Peyer's patch (tissue), 4 donors: ENCODE measurements around the gene AKR7A2. TPM values are rescaled to one million over a fixed set of nuclear protein-coding genes. Genes with fewer than 3 reads are reported as not detected.

Experiments used
- DNase-seq, 3 donors: peaks; one replicate each; pipeline ENCODE4 v3.0.0-alpha.2; 2017 to 2019
- H3K27ac ChIP-seq, 4 donors: fragments of 200-600 bp; sonication (generic); one replicate each; pipeline ENCODE4 v1.5.1; 2016 to 2019
- H3K27me3 ChIP-seq, 2 donors: fragments of 200-600 bp; sonication (generic); one replicate each; pipeline ENCODE4 v1.5.1; 2019
- H3K36me3 ChIP-seq, 3 donors: fragments of 200-600 bp; sonication (generic); one replicate each; pipeline ENCODE4 v1.5.1; 2016 to 2019
- H3K4me1 ChIP-seq, 4 donors: fragments of 200-600 bp; sonication (generic); one replicate each; pipeline ENCODE4 v1.5.1; 2016 to 2019
- H3K4me3 ChIP-seq, 4 donors: fragments of 200-600 bp; sonication (generic); 1 replicate in 3 of 4; 2 replicates in 1 of 4; pipeline ENCODE4 v1.5.1; 2016 to 2019; ENCODE audit warnings: mild to moderate bottlenecking in 1 of 4
- H3K9me3 ChIP-seq, 4 donors: fragments of 200-600 bp; sonication (generic); one replicate each; pipeline ENCODE4 v1.5.1; 2016 to 2019; ENCODE audit warnings: mild to moderate bottlenecking in 1 of 4
- POLR2A ChIP-seq, 2 donors: fragments of 450-650 bp; IDR thresholded peaks; one replicate each; pipeline ENCODE4 v1.5.1; 2017; ENCODE audit warnings: antibody characterized with exemption in 2 of 2, mild to moderate bottlenecking in 2 of 2, moderate library complexity in 2 of 2
- total RNA-seq, 4 donors: library from RNA; depleted of rRNA; stranded (reverse); fragments of >200 nt; gene quantifications; one replicate each; pipeline ENCODE4 v1.1.0, GENCODE V29; 2016
- TF ChIP-seq, protein P1 (sequence below), 6 experiments: fragments of 450-650 bp in 4 of 6; fragments of 200-600 bp in 2 of 6; sonication (generic) in 1 of 6; IDR thresholded peaks; one replicate each; pipeline ENCODE4 v1.5.1; 2017 to 2019; ENCODE audit warnings: antibody characterized with exemption in 6 of 6, mild to moderate bottlenecking in 3 of 6, moderate library complexity in 1 of 6

AKR7A2 gene
- total RNA-seq, 4 donors from 2014 or later = 56.1 to 168 (median 137) TPM

DNA sequence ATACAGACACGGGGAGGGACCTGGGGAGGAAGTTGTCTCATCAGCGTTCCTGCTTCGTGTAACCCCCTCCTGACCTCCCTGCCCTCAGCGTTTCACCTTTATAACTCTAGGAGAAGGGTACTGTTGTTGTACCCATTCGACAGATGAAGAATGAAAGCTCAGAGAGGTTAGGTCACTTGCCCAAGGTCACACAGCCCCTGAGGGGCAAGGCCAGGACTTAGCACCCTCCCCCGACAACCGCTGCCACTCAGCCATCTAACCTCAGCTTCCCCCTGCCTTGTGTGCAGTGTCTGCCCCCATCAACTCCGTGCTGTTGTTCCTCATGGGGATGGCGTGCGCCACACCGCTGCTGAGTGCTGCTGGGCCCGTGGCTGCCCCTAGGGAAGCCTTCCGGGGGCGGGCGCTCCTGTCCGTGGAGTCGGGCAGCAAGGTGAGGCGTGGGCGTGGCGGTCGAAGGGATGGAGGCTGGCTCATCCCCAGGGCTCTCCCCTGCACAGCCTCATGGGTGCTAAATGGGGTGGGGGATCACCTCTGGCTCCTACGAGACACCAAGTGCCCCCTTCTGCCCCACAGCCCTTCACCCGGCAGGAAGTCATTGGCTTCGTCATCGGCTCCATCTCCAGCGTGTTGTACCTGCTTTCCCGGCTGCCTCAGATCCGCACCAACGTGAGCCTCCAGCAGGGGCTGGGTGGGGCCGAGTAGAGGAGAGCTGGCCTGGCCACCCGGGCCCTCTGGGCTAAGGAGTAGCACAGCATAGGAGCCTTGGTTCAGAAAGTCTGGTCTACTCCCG lies 14.2 kb upstream of the AKR7A2 start:
- DNase-seq = no peak
- no peaks in the 10 kb centered on the region for H3K9me3 ChIP-seq
- H3K27me3 ChIP-seq = no peaks in the 10 kb centered on the region
- H3K4me1 ChIP-seq = no peaks in the 10 kb centered on the region
- TF ChIP-seq, protein P1, sequence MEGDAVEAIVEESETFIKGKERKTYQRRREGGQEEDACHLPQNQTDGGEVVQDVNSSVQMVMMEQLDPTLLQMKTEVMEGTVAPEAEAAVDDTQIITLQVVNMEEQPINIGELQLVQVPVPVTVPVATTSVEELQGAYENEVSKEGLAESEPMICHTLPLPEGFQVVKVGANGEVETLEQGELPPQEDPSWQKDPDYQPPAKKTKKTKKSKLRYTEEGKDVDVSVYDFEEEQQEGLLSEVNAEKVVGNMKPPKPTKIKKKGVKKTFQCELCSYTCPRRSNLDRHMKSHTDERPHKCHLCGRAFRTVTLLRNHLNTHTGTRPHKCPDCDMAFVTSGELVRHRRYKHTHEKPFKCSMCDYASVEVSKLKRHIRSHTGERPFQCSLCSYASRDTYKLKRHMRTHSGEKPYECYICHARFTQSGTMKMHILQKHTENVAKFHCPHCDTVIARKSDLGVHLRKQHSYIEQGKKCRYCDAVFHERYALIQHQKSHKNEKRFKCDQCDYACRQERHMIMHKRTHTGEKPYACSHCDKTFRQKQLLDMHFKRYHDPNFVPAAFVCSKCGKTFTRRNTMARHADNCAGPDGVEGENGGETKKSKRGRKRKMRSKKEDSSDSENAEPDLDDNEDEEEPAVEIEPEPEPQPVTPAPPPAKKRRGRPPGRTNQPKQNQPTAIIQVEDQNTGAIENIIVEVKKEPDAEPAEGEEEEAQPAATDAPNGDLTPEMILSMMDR (IDR thresholded peaks at IDR 0.05) = no peak
- TF ChIP-seq POLR2A (IDR thresholded peaks at IDR 0.05) = no peak
- H3K4me3 ChIP-seq = no peak overlapping the region
- H3K27ac ChIP-seq = no peak overlapping the region
- H3K36me3 ChIP-seq = peaks cover 0 to 60% (median 0%) of the 10 kb centered on the region in 3 donors

DNA sequence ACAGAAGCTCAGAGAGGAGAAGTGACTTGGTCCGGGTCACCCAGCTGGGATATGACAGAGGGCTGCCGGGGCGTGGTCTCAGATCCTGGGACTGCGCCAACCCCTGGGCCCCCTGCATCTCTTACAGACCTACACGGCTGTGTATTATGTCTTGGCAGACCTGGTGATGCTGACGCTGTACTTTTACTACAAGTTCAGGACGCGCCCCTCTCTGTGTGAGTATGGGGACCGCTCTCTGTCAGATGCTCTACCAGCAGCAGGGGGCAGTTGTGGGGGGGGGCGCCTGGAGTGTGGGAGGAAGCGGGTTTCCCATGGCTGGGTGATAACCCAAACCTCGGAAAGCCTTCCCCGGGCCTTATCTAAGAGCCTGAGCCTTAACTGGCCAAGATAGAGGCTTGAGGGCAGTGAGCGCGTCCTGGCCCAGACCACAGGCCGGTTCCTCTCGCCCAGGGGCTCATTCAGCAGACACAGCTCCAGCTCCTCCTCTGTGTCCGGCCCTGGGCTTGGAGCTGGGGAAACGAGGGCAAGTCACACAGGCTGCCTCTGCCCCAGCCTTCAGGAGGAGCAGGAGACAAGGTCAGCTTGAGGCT lies 13.5 kb upstream of the AKR7A2 start:
- no peak for TF ChIP-seq POLR2A (IDR thresholded peaks at IDR 0.05)
- TF ChIP-seq, protein P1 (IDR thresholded peaks at IDR 0.05) = no peak

DNA sequence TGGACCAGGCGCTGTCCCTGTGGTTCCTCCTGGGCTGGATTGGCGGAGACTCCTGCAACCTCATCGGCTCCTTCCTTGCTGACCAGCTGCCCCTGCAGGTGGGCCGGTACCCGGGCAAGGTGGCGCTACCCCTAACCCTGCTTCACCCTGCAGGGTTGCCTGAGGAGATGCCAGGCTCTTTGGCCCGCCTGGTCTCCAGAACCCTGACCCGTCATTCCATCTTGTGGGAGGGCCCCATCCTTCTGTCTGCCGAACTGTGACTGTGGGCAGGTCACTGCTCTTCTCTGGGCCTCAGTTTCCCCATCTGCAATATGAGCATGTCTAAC lies 12.7 kb upstream of the AKR7A2 start:
- Histone ChIP-seq H3K9me3 (no peaks in the 10 kb centered on the region), H3K4me3 (no peak overlapping the region), H3K36me3 (peaks cover 0 to 54% (median 0%) of the 10 kb centered on the region in 3 donors), H3K4me1 (no peaks in the 10 kb centered on the region), H3K27ac (no peak overlapping the region), H3K27me3 (no peaks in the 10 kb centered on the region)
- no peak for DNase-seq
- TF ChIP-seq POLR2A (IDR thresholded peaks at IDR 0.05) = no peak
- TF ChIP-seq, protein P1 (IDR thresholded peaks at IDR 0.05) = no peak

More for the DNA sequence above, 13.5 kb upstream of the AKR7A2 start:
- H3K27me3 ChIP-seq = no peaks in the 10 kb centered on the region
- no peak overlapping the region for H3K27ac ChIP-seq
- H3K9me3 ChIP-seq = no peaks in the 10 kb centered on the region
- no peaks in the 10 kb centered on the region for H3K4me1 ChIP-seq
- no peak overlapping the region for H3K4me3 ChIP-seq
- peaks cover 0 to 59% (median 0%) of the 10 kb centered on the region in 3 donors for H3K36me3 ChIP-seq
- DNase-seq = no peak

DNA sequence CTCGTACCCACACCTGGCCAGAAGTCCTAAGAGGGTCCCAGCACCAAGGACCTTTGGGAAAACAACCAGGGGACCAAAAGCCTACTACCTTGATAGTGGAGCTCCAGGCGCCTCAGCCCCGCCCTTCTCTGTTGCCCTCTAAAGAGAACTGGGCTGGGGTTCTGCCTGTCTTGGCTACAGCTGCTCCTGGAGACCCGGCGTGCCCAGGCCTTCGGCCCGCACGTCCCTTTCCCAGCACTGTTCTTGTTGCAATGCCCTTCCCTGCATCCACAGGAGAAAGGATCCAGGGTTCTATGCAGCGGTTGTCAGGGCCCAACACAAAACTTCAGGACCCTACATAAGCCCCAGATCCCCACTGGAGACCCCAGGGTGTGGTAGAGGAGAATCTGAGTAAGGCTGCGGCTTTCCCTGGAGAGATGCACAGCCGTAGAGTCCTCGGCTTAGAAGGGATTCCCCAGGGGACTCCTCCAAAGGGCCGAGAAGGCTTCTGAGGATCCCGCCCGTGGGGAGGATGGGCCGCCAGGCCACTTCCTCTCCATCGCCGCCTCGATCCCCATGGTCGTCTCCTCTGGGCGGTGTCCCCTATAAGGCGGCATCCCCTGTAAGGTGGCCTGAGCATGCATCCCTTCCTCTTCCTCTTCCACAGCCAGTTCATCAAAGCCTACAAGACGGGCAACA lies 12.2 kb upstream of the AKR7A2 start:
- H3K4me3 ChIP-seq = no peak overlapping the region
- TF ChIP-seq, protein P1 (IDR thresholded peaks at IDR 0.05) = no peak
- no peak for TF ChIP-seq POLR2A (IDR thresholded peaks at IDR 0.05)
- H3K27me3 ChIP-seq = no peaks in the 10 kb centered on the region
- H3K9me3 ChIP-seq = no peaks in the 10 kb centered on the region
- H3K27ac ChIP-seq = no peak overlapping the region
- no peak for DNase-seq
- H3K36me3 ChIP-seq = peaks cover 0 to 55% (median 0%) of the 10 kb centered on the region in 3 donors
- H3K4me1 ChIP-seq = no peaks in the 10 kb centered on the region

DNA sequence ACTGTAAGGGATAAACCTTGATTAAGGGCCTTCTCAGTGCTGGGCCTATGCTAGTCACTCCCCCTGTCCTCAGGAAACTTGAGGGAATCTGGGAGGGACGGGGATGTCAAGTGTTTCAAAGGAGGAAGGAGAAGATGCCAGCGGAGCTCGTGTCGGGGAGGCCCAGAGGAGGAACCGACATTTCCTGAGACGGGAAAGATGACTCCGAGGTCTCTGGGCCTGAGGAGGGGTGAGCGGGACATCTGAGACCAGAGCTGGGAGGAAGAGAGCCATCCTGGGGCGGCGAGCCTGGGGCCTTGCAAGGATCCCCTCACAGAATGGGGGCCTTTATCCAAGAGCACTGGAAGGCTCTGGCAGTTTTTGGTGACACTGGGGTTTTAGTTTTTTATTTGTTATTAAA lies 10.5 kb upstream of the AKR7A2 start:
- Histone ChIP-seq H3K27ac (no peak overlapping the region), H3K27me3 (no peaks in the 10 kb centered on the region), H3K9me3 (no peaks in the 10 kb centered on the region), H3K4me3 (no peak overlapping the region), H3K36me3 (peaks cover 0 to 53% (median 0%) of the 10 kb centered on the region in 3 donors), H3K4me1 (peaks cover 0 to under 1% (median 0%) of the 10 kb centered on the region in 4 donors)
- DNase-seq = no peak
- TF ChIP-seq, protein P1 (IDR thresholded peaks at IDR 0.05) = no peak
- TF ChIP-seq POLR2A (IDR thresholded peaks at IDR 0.05) = no peak
